ENCODE data around the gene SEC24C. TPM values are rescaled to one million over a fixed set of nuclear protein-coding genes. Genes with fewer than 3 reads are reported as not detected.

The SEC24C gene
- 70.7 and 75.6 TPM in 2 replicates for total RNA-seq

GRCh38 chr10:73743905-73744663 lies at the start of gene SEC24C:
Gene SEC24C (plus strand): TSS chr10:73744372. CDS start chr10:73746833, 2,461 bp downstream.

GRCh38 chr10:73697675-73698159 lies 46.5 kb upstream of the SEC24C start, which contains the start of gene AGAP5:
Gene AGAP5 (minus strand): TSS chr10:73698109. CDS start chr10:73697755, 354 bp downstream.

GRCh38 chr10:73781879-73782748 lies 37.9 kb downstream of the SEC24C start, which contains the start of gene CHCHD1:
Gene CHCHD1 (plus strand): TSS chr10:73782048. CDS start chr10:73782076, 28 bp downstream.

GRCh38 chr10:73785211-73785720 lies 41.1 kb downstream of the SEC24C start, which contains the start of gene ZSWIM8:
Gene ZSWIM8 (plus strand): TSS chr10:73785606. CDS start chr10:73785879, 273 bp downstream.

Other genes starting within 250 kb of the SEC24C start
- gene PPP3CB, start 248.3 kb upstream of the SEC24C start, total RNA-seq: 10.8 and 17.9 TPM in 2 replicates
- 4.7 and 9.6 TPM in 2 replicates for gene USP54, start 153.0 kb upstream of the SEC24C start, total RNA-seq
- gene MYOZ1, start 102.9 kb upstream of the SEC24C start, total RNA-seq: not detected in 2 replicates
- gene SYNPO2L, start 88.3 kb upstream of the SEC24C start, total RNA-seq: not detected in 2 replicates
- 1.6 and 4.4 TPM in 2 replicates for gene AGAP5, start 46.3 kb upstream of the SEC24C start, total RNA-seq
- gene CHCHD1, start 37.7 kb downstream of the SEC24C start, total RNA-seq: 30.9 and 40.6 TPM in 2 replicates
- 30.0 and 49.1 TPM in 2 replicates for gene ZSWIM8, start 41.2 kb downstream of the SEC24C start, total RNA-seq
- gene NDST2, start 67.2 kb downstream of the SEC24C start, total RNA-seq: 11.7 and 20.0 TPM in 2 replicates
- 27.2 and 28.5 TPM in 2 replicates for gene CAMK2G, start 130.2 kb downstream of the SEC24C start, total RNA-seq
- 45.6 and 46.1 TPM in 2 replicates for gene PLAU, start 166.8 kb downstream of the SEC24C start, total RNA-seq